Stimulated activated CD4-positive, alpha-beta T cell treated with anti-CD3 and anti-CD28 coated beads, TNF-alpha, amount 100 ng/mL, for 1 hour (primary cell): Measurements from ENCODE around the gene RITA1.
"Not testable (repeated sequence)": the region's sequence is repeated elsewhere in the genome, so short reads cannot be mapped to it uniquely, and the experiment has no call there.

ENCODE experiments used
- DNase-seq, 3 donors: peaks; one replicate each; pipeline ENCODE4 v3.0.0-alpha.2; 2020; ENCODE audit warnings: low read depth in 3 of 3, low spot score in 1 of 3

RITA1 gene

DNA sequence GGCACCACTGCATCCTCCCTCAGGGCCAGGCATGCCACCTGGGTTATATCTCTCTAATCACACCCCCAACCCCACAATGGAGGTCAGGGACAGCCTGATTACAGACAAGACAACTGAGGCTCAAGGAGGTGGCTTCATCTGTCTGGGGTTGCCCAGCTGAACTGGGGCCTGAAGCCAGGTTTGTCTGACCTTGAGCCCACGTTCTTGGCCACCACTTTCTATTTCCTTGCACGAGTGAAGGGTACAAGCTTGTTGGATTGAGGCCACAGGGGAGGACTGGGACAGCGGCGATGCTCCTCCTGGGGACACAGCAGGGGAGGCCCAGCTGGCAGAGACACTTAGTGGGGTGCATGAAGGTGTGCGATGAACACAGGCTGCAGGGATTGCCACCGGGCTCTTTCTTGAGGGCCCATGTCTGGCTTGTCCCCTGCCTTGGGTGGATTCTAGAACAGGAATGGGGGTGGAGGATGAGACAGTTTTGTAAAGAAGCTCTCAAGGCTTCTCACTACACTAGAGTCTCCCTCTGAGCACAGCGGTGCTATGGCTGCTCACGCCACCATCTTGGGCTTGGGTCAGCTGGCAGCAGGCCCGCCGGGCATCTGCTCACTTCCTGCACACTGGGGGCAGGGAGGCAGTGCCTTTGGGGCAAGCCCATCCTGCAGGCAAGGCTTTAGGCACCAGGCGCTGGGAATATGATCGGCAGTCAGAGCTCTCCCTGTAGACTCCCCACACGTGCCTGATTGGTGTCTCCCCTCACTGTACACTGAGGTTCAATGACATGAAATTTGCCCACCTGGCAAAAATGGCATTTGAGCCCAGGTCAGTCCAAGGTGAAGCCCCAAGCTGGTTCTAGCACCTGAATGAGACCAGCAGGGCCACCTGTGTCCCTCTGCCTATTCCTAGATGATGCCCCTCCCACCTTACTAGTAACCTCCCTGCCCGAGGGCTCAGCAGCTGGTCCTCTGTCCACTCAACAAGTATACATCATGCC lies 16.0 kb downstream of the RITA1 start:
- no peak for DNase-seq

DNA sequence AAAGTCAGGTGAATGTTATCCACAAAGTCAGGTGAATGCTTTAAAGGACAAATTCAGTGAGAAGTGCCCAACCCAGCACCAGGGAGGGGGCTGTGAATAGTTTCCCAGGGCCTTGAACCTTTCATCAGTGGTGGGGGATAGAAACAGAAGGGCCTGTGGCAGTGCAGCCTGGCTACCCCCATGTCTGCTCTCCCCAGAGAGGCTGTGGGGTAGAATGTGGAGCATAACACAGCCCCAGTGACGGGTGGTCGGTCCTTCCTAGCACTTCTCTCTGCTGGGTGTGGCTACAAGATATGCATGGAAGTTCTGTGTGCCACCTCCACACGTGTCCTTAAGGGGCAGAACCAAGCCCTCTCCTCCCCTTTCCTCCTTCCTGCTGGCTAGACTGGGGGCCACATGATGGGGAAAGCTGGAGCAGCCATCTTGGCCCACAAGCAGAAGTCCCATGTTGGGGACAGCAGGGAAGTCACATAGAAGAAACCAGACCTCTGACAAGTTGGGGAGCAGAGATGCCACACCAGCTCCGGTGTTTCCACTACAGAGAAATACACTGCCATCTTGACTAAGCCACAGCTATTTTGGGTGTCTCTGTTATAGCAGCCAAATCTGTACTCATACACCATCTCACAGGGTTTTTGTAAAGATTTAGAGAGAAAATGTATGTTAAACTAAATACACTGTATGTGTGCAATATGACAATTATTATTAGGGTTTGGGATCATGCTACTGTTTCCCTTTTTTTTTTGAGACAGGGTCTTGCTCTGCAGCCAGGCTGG lies 17.0 kb downstream of the RITA1 start:
- DNase-seq = no peak

DNA sequence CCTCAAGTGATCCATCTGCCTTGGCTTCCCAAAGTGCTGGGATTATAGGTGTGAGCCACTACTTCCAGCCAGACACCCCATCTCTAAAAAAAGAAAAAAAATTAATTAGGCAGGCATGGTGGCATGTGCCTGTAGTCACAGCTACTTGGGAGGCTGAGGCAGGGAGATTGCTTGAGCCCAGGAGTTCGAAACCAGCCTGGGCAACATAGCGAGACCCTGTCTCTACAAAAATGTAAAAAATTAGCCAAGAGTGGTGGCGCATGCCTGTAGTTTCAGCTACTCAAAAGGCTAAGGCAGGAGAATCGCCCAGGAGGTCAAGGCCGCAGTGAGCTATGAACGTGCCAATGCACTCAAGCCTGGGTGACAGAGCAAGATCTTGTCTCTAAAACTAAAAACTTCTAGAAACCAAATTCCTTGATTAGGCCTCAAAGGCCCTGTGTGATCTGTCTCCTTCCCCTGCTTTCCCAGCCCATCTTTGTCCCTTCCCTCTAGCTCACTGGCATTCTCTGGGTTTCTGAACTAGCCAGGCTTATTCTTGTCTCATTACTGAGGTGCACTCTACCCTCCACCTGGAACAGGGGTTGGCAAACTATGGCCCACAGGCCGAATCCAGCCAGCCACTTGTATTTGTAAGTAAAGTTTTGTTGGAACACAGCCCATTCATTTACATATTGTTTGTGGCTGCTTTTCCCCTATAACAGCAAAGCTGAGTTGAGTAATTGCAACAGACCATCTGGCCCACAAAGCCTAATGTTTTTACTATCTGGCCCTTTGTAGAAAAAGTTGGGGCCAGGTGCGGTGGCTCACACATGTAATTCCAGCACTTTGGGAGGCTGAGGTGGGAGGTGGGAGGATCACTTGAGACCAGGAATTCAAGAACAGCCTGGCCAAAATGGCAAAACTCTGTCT lies 18.6 kb downstream of the RITA1 start:
- no peak for DNase-seq

GRCh38 chr12:113204804-113205203 lies 19.3 kb downstream of the RITA1 start:
- no peak for DNase-seq

- not testable (repeated sequence) for DNase-seq
Observed at GRCh38 chr12:113206802-113207201, 21.3 kb downstream of the RITA1 start.

GRCh38 chr12:113207613-113208040 lies 22.1 kb downstream of the RITA1 start:
- DNase-seq = no peak

DNA sequence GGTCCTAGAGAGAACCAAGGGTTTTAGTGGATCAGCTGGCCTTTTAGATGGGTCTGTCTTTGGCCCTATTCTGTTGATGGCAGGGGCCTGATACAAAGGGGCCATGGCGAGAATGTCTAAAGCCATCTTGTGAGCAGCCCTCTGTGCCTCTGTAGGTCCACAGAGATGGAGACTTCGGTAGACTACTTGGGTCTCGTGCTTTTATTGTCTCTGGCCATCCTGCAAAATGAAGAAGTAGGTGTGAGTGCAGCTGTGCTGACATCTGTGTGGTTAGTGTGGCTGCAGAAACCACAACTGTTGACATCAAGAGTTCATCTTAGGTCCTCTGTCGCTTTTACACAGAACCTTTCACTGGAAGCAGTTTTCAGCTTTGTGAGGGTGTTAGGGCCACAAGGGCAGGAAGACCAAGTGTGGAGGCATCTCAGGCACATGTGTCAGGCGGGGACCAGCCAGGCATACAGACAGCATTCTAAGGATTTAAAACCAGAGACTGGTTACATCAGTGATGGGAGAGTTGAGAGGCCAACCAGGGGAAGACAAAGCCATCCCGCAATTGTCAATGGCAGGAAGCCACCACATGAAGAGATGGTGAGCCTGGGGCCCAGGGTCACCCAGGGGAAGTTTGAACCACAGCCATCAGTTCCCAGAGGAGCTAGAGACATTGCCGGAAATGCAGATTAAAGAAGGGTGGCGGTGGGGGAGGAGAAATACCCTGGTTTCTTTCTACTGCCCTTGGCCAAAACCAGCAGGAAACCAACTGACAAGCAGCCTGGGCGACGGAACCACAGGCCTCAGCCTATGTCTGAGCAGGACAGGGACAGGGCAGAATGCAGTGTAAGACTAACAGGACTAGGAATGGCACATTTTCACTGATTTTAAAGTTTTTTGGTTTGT lies 22.8 kb downstream of the RITA1 start:
- DNase-seq = no peak

DNA sequence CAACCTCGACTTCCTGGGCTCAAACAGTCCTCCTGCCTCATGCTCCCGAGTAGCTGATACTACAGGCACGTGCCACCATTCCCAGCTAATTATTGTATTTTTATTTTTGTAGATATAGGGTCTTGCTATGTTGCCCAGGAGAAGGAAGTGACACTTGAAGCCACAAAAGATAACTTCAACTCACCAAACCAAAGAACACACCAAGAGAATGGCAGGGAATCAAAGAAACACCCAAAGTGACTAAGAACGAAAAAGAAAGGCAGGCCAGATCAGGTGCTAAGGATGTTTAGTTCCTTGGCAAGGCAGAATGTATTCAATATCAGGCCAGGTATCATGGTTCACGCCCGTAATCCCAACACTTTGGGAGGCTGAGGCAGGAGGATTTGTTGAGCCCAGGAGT lies 25.6 kb downstream of the RITA1 start:
- no peak for DNase-seq

- DNase-seq = no peak
Observed at GRCh38 chr12:113214895-113215400, 29.4 kb downstream of the RITA1 start.

- no peak for DNase-seq
Observed at GRCh38 chr12:113216027-113216426, 30.5 kb downstream of the RITA1 start.

DNA sequence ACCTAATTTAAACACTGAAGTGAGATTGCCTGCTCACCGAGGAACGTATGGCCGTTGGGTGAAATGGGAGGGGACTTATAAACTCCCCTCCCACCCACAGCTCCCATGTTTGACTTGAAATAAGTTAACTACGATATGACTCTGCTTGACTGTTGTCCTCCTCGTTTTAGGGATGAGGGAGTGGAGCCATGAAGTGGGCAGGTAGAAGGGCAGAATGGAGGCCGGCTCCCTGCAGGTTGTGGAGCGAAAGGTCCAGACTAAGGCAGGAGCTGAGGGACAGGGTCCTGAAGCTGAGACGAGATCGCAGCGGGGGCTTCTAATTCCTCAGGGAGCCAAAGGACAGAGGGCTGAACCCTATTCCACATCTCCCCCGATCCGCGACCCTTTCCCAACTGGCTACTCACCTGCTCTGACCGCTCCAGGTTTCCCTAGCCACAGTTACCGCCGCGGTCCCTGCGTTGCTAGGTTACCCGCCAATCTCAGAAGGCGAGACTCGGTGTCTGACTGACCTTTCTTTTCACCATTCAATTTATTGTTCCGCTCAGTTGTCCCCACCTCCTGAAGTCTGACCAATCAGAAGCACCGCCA lies 35.2 kb downstream of the RITA1 start:
- DNase-seq = no peak

DNA sequence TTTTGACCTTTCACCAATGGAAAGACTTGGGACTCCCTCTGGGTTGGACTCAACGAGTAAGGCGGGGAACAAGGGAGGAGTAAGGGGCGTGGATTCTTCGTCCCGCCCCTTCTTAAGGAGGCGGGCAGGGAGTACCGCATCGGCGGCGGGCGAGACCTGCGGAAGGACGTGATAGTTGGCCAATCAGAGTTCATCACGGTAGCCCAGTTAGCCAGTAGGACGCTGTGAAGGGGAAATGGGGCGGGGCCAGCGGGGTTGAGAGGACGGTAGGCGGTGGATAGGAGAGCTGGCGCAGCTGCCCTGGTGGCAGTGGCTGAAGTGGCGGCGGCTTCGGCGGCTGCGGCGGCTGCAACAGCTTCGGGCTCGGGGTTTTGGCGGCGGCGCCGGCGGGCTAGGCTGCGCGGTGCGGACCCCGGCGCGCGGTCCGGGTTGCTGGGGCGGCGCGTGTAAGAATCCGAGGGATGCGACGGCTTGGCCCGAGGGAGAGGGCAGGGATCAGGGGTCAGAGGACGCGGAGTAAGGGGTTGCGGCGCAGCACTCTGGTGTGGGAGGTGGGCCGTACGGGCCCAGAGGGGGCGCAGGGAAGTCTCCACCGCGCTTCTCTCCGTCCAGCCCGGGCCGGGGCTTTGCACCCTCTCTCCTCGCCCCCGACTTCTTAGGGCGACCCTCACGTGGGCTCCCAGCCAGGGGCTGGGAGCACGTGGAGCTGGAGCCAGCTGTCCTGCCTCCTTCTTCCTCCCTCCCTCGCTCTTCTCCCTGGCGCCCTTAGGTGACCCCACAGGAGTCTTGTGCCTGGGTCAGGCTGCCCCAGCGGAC lies 35.9 kb downstream of the RITA1 start, which contains the start of gene TPCN1:
TSS of gene TPCN1 (plus strand) at position 284 of the 816 bp plus-strand sequence. CDS start 5,389 bp downstream, outside the sequence.
- DNase-seq = peak; percentile 96 to 97 (median 96)

- DNase-seq = no peak
Observed at GRCh38 chr12:113221997-113222729, 36.6 kb downstream of the RITA1 start.

DNA sequence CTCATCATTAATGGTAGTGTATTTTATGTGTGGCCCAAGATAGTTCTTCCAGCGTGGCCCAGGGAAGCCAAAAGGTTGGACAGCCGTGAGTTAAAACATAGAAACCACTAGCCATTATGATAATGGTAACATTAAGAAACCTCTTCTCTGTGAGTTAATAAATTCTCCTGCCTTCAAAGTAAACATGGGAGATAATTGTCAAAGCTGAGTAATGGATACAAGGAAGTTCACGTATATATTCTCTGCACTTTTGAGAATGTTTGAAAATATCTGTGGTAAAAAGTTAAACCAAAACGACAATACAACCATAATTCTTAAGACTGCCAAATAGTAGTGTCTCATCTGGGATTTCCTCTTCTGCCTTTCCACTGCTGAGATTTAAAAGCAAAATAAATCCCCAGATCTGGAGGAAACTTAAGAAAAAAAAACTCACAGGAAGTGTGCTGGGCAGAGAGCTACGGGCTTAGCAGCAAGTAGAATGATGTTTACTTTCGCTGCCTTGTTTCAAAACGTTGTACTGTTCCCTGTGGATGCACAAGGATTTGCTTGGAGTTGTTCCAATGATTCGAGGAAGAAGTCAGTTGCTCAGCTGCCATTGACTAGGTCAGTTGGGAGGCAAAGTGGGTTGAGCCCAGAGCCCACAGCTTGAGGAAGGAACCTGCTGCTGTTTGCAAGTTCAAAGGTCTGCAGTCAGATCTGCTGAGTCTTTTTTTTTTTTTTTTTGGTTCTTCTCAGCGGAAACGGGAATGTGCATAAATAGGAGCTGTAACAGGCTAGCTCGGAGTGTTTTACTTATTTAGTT lies 37.4 kb downstream of the RITA1 start:
- DNase-seq = no peak

DNA sequence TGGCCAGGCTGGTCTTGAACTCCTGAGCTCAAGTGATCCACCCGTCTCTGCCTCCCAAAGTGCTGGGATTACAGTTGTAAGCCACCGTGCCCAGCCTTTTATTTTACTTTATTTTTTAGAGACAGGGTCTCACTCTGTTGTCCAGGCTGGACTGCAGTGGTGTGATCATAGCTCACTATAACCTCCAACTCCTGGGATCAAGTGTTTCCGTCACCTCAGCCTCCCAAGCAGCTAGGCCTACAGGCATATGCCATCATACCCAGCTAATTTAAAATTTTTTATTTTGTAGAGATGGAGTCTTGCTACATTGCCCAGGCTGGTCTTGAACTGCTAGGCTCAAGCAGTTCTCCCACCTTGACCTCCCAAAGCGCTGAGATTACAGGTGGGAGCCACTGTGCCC lies 39.4 kb downstream of the RITA1 start:
- DNase-seq = no peak

DNA sequence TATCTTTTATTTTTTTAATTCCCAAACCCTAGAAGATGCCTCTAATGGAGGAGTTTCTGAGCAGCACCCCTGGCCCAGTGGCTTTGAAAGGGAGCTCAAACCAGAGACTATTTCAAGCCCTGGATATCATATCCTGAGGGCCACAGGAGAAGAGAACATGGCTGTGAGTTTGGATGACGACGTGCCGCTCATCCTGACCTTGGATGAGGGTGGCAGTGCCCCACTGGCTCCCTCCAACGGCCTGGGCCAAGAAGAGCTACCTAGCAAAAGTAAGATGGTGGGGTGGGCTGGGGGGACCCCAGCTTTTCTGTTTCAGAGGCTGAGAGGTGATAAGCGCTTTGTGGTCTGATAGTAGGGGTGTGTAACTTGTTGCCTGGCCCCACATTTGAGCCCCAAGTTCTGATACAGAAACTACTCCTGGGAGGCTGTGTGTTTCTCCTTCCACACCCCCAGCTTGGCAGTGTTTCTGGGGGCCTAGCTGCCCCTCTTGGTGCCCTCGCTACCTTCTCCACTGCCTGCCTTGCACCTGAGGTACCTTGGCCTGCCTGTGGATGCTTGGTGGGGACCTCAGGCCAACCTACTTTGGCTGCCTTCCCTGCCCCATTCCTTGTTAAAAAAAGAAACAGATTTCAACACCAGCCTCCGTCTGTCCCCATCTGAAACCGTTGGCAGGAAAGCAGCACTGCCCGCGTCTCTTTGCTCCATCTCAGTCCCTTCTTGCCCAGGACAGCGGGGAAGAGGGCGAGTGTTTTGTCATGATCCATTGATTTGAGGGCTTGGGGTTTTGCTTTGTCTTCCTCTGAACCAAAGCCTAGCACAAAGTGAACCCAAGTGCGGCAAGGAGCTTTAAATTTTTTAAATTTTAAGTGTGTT lies 41.4 kb downstream of the RITA1 start:
- DNase-seq = no peak
